ENCODE data around the gene SIAE. TPM values are rescaled to one million over a fixed set of nuclear protein-coding genes. Genes with fewer than 3 reads are reported as not detected.
"Not testable (repeated sequence)": the region's sequence is repeated elsewhere in the genome, so short reads cannot be mapped to it uniquely, and the experiment has no call there.

The SIAE gene
- total and polyA plus RNA-seq, 2 experiments from 2014 or later: 5.7 to 7.9 TPM

DNA sequence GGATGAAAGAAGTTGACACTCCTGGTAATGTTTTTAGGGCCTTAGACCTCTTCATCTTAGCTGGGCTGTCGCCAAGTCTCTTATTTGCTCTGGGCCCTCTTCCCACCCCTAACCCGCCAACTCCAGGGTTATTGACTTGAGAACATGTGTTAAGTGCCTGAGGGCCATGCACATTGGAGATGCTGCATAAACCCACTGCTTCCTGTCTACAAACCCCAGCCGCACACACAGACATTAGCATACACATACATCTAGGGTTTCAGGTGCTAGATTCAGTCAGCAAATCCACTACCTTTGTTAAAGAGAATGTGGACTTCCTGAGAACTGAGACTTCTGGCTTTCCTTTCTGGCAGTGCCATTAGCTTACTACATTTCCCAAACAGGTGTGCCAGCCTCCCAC is 61.5 kb downstream of the SIAE start:
- Histone ChIP-seq H3K4me1 (ENCODE audit: low read depth) (no peaks in the 10 kb centered on the region), H3K4me3 (no peak overlapping the region), H3K27ac (no peak overlapping the region), H3K36me3 (no peaks in the 10 kb centered on the region), H3K9me3 (ENCODE audit: low read depth) (no peaks in the 10 kb centered on the region), H3K27me3 (no peaks in the 10 kb centered on the region)
- TF ChIP-seq CTCF (IDR thresholded peaks at IDR 0.05; ENCODE audit: low read depth, low read length): no peak
- no peak for DNase-seq (ENCODE audit: low read depth in 1 of 2, low spot score in 1 of 2)

GRCh38 chr11:124611064-124611463 is 62.5 kb downstream of the SIAE start, which contains the start of gene PANX3:
Gene PANX3, plus strand, starts transcription at chr11:124611428. Its CDS starts 129 bp downstream, at chr11:124611557.
- no peak for TF ChIP-seq CTCF (IDR thresholded peaks at IDR 0.05; ENCODE audit: low read depth, low read length)
- no peaks in the 10 kb centered on the region for H3K36me3 ChIP-seq
- no peak within 1 kb of the TSS for H3K4me3 ChIP-seq
- no peaks in the 10 kb centered on the region for H3K27me3 ChIP-seq
- no peak for DNase-seq (ENCODE audit: low read depth in 1 of 2, low spot score in 1 of 2)
- no peaks in the 10 kb centered on the region for H3K4me1 ChIP-seq (ENCODE audit: low read depth)
- no peak within 1 kb of the TSS for H3K27ac ChIP-seq
- H3K9me3 ChIP-seq (ENCODE audit: low read depth): no peaks in the 10 kb centered on the region

- no peak overlapping the region for H3K27ac ChIP-seq
- H3K27me3 ChIP-seq: no peaks in the 10 kb centered on the region
- no peaks in the 10 kb centered on the region for H3K4me1 ChIP-seq (ENCODE audit: low read depth)
- TF ChIP-seq CTCF (IDR thresholded peaks at IDR 0.05; ENCODE audit: low read depth, low read length): no peak
- no peaks in the 10 kb centered on the region for H3K9me3 ChIP-seq (ENCODE audit: low read depth)
- no peaks in the 10 kb centered on the region for H3K36me3 ChIP-seq
- no peak for DNase-seq (ENCODE audit: low read depth in 1 of 2, low spot score in 1 of 2)
- no peak overlapping the region for H3K4me3 ChIP-seq
Measured at GRCh38 chr11:124610295-124610694, 63.2 kb downstream of the SIAE start.

GRCh38 chr11:124608147-124608546 is 65.4 kb downstream of the SIAE start:
- Histone ChIP-seq H3K27me3 (no peaks in the 10 kb centered on the region), H3K36me3 (no peaks in the 10 kb centered on the region), H3K4me1 (ENCODE audit: low read depth) (no peaks in the 10 kb centered on the region), H3K4me3 (no peak overlapping the region), H3K9me3 (ENCODE audit: low read depth) (no peaks in the 10 kb centered on the region), H3K27ac (no peak overlapping the region)
- no peak for DNase-seq (ENCODE audit: low read depth in 1 of 2, low spot score in 1 of 2)
- no peak for TF ChIP-seq CTCF (IDR thresholded peaks at IDR 0.05; ENCODE audit: low read depth, low read length)

- TF ChIP-seq CTCF (IDR thresholded peaks at IDR 0.05; ENCODE audit: low read depth, low read length): no peak
- Histone ChIP-seq H3K9me3 (ENCODE audit: low read depth) (no peaks in the 10 kb centered on the region), H3K4me3 (no peak overlapping the region), H3K36me3 (no peaks in the 10 kb centered on the region), H3K4me1 (ENCODE audit: low read depth) (no peaks in the 10 kb centered on the region), H3K27me3 (no peaks in the 10 kb centered on the region), H3K27ac (no peak overlapping the region)
- DNase-seq (ENCODE audit: low read depth in 1 of 2, low spot score in 1 of 2): no peak
Measured at GRCh38 chr11:124605719-124606118, 67.8 kb downstream of the SIAE start.

- H3K4me1 ChIP-seq (ENCODE audit: low read depth); H3K4me3 ChIP-seq; H3K27me3 ChIP-seq; H3K9me3 ChIP-seq (ENCODE audit: low read depth); H3K36me3 ChIP-seq; H3K27ac ChIP-seq; DNase-seq (ENCODE audit: low read depth in 1 of 2, low spot score in 1 of 2): not testable (repeated sequence)
Measured at GRCh38 chr11:124602723-124603122, 70.8 kb downstream of the SIAE start.

Data from cardiac muscle cell (in vitro differentiated cells and primary cell).